Hepatocyte (in vitro differentiated cells): ENCODE results near the gene DIP2C. TPM values are rescaled to one million over a fixed set of nuclear protein-coding genes. Genes with fewer than 3 reads are reported as not detected.

Experiments
- DNase-seq: peaks from one replicate; pipeline ENCODE4 v3.0.0-alpha.2; 2016; ENCODE audit warnings: low spot score
- H2AFZ ChIP-seq: fragments of 200-600 bp; sonication (generic); 2 replicates; pipeline ENCODE4 v1.6.0; 2016; ENCODE audit warnings: antibody characterized with exemption, mild to moderate bottlenecking
- H3K27ac ChIP-seq: fragments of 200-600 bp; sonication (generic); 2 replicates; pipeline ENCODE4 v1.5.1; 2016; ENCODE audit warnings: mild to moderate bottlenecking
- H3K27me3 ChIP-seq: fragments of 200-600 bp; sonication (generic); 2 replicates; pipeline ENCODE4 v1.6.1; 2016
- H3K36me3 ChIP-seq: fragments of 200-600 bp; sonication (generic); replicated peaks from 2 replicates; pipeline ENCODE4 v1.5.1; 2016; ENCODE audit warnings: low read depth; ENCODE audit not compliant: insufficient read depth
- H3K4me1 ChIP-seq: fragments of 200-600 bp; sonication (generic); 2 replicates; pipeline ENCODE4 v1.5.1; 2016; ENCODE audit warnings: mild to moderate bottlenecking, moderate library complexity; ENCODE audit not compliant: insufficient read depth
- H3K4me2 ChIP-seq: fragments of 200-600 bp; sonication (generic); 2 replicates; pipeline ENCODE4 v1.6.0; 2016
- H3K4me3 ChIP-seq: fragments of 200-600 bp; sonication (generic); 2 replicates; pipeline ENCODE4 v1.5.1; 2016; ENCODE audit warnings: mild to moderate bottlenecking
- H3K79me2 ChIP-seq: fragments of 200-600 bp; sonication (generic); 2 replicates; pipeline ENCODE4 v1.6.0; 2017; ENCODE audit warnings: mild to moderate bottlenecking
- H3K9me2 ChIP-seq: fragments of 200-600 bp; sonication (generic); replicated peaks from 2 replicates; pipeline ENCODE4 v1.6.0; 2017; ENCODE audit warnings: mild to moderate bottlenecking; ENCODE audit not compliant: insufficient read depth
- H3K9me3 ChIP-seq: fragments of 200-600 bp; sonication (generic); 2 replicates; pipeline ENCODE4 v1.5.1; 2016; ENCODE audit warnings: low read depth, mild to moderate bottlenecking
- H4K20me1 ChIP-seq: fragments of 200-600 bp; sonication (generic); 2 replicates; pipeline ENCODE4 v1.6.0; 2016; ENCODE audit warnings: mild to moderate bottlenecking; ENCODE audit not compliant: insufficient read depth, poor library complexity, severe bottlenecking
- EZH2 ChIP-seq: fragments of 200-600 bp; sonication (generic); IDR thresholded peaks from 2 replicates; pipeline ENCODE4 v1.6.1; 2016; ENCODE audit warnings: antibody characterized with exemption, mild to moderate bottlenecking, borderline replicate concordance
- EZH2phosphoT487 ChIP-seq: fragments of 200-600 bp; sonication (generic); IDR thresholded peaks from one replicate; pipeline ENCODE4 v1.6.1; 2018; ENCODE audit warnings: antibody characterized with exemption, mild to moderate bottlenecking, low read depth, moderate library complexity; ENCODE audit not compliant: unreplicated experiment, severe bottlenecking
- WGBS: methylation state at CpG from one replicate; pipeline ENCODE4 v1.1.6; 2016; ENCODE audit warnings: low lambda C conversion rate; ENCODE audit errors: missing lambda C conversion rate; 5-methylcytosine and 5-hydroxymethylcytosine counted together
- polyA plus RNA-seq: library from polyadenylated mRNA; unstranded; fragments of >200 nt; fragmentation: Nextera tagmentation; extraction: Ambion mirVana; gene quantifications from 2 replicates; pipeline ENCODE4 v1.2.1, GENCODE V29; 2016
- total RNA-seq: library from RNA; depleted of rRNA; stranded (reverse); fragments of >200 nt; gene quantifications from 2 replicates; pipeline ENCODE4 v1.2.3, GENCODE V29; 2014
- TF ChIP-seq, protein P1 (sequence below): fragments of 200-600 bp; sonication (generic); IDR thresholded peaks from 2 replicates; pipeline ENCODE4 v1.5.1; 2016; ENCODE audit warnings: antibody characterized with exemption, mild to moderate bottlenecking; ENCODE audit not compliant: poor library complexity

DIP2C gene
- total and polyA plus RNA-seq, 2 experiments from 2014 or later, result 11.1 to 12.8 TPM

DNA sequence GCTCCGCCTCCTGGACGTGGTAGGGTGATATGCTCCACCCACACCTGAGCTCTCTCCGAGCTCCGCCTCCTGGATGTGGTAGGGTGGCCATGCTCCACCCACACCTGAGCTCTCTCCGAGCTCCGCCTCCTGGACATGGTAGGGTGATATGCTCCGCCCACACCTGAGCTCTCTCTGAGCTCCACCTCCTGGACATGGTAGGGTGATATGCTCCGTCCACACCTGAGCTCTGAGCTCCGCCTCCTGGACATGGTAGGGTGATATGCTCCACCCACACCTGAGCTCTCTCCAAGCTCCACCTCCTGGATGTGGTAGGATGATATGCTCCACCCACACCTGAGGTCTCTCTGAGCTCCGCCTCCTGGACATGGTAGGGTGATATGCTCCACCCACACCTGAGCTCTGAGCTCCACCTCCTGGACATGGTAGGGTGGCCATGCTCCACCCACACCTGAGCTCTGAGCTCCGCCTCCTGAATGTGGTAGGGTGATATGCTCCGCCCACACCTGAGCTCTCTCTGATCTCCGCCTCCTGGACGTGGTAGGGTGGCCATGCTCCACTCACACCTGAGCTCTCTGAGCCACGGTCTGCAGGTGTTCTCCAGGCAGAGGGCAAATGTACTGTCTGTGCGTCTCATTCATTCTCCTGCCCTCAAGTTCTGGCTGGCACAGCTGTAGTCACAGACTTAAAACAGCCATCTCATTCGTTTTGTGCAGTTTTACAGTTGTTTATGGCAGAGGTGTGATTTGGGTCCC lies 252.4 kb downstream of the DIP2C start:
- Histone ChIP-seq H3K4me1 (no peaks in the 10 kb centered on the region), H3K27ac (no peak overlapping the region), H3K36me3 (no peaks in the 10 kb centered on the region), H3K4me2 (no peak overlapping the region), H3K9me3 (no peaks in the 10 kb centered on the region), H3K9me2 (no peaks in the 10 kb centered on the region), H3K4me3 (no peak overlapping the region), H4K20me1 (no peaks in the 10 kb centered on the region), H3K27me3 (no peaks in the 10 kb centered on the region), H2AFZ (no peak overlapping the region), H3K79me2 (no peaks in the 10 kb centered on the region)
- WGBS, result 98% methylated on average over 15 of the region's 17 CpGs
- no peak for DNase-seq
- TF ChIP-seq EZH2phosphoT487, result no peak
- TF ChIP-seq, protein P1, sequence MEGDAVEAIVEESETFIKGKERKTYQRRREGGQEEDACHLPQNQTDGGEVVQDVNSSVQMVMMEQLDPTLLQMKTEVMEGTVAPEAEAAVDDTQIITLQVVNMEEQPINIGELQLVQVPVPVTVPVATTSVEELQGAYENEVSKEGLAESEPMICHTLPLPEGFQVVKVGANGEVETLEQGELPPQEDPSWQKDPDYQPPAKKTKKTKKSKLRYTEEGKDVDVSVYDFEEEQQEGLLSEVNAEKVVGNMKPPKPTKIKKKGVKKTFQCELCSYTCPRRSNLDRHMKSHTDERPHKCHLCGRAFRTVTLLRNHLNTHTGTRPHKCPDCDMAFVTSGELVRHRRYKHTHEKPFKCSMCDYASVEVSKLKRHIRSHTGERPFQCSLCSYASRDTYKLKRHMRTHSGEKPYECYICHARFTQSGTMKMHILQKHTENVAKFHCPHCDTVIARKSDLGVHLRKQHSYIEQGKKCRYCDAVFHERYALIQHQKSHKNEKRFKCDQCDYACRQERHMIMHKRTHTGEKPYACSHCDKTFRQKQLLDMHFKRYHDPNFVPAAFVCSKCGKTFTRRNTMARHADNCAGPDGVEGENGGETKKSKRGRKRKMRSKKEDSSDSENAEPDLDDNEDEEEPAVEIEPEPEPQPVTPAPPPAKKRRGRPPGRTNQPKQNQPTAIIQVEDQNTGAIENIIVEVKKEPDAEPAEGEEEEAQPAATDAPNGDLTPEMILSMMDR, result no peak
- no peak for TF ChIP-seq EZH2

DNA sequence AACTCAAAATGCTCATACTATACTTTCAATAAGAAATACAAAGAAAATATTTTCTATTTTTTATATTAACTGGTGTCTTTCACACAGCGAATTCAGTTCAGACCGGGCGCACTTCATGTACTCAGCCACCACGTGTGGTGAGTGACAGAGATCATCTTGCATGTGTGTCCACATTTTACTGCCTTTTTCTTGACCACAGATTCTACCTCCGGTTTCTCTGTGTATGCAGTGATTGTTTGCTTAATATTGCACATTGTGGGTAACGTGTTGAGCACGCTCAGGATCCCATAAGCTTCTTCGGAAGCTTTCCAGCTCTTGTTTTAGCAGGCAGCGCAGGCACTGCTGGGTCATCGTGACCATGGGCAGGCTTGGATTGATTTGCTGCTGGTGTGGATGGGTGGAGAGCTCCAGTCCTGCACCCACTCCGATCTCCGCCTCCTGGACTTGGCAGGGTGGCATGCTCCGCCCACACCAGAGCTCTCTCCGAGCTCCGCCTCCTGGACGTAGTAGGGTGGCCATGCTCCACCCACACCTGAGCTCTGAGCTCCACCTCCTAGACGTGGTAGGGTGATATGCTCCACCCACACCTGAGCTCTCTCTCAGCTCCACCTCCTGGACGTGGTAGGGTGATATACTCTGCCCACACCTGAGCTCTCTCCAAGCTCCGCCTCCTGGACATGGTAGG lies 253.3 kb downstream of the DIP2C start:
- no peak overlapping the region for H3K4me3 ChIP-seq
- no peaks in the 10 kb centered on the region for H3K9me2 ChIP-seq
- no peak overlapping the region for H3K4me2 ChIP-seq
- H3K36me3 ChIP-seq, result no peaks in the 10 kb centered on the region
- 95% methylated on average over 19 of the region's 19 CpGs for WGBS
- H3K79me2 ChIP-seq, result no peaks in the 10 kb centered on the region
- no peak overlapping the region for H2AFZ ChIP-seq
- no peaks in the 10 kb centered on the region for H3K27me3 ChIP-seq
- H3K27ac ChIP-seq, result no peak overlapping the region
- no peaks in the 10 kb centered on the region for H4K20me1 ChIP-seq
- no peak for DNase-seq
- no peaks in the 10 kb centered on the region for H3K9me3 ChIP-seq
- no peaks in the 10 kb centered on the region for H3K4me1 ChIP-seq
- TF ChIP-seq EZH2phosphoT487 (no peak), EZH2 (no peak)
- TF ChIP-seq, protein P1, result no peak

DNA sequence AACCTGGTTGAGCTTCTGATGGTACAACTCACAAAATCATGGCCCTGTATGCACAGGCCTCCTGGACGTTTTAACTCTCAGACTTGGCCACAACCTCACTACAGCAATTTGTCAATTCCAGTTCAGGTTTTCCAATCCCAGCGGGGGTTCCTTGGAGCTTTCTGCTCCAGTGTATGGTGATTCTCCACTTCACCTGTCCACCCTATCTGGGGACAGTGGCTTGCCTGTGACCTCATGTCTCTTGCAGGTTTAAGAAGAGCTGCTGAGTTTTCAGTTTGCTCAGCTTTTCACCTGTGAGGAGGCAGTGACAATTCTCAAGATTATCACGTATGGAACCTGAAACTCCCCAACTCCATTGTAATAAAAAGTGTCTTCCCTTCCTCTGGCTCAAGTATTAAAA lies 254.1 kb downstream of the DIP2C start:
- Histone ChIP-seq H3K4me3 (no peak overlapping the region), H3K79me2 (no peaks in the 10 kb centered on the region), H2AFZ (no peak overlapping the region), H3K9me3 (no peaks in the 10 kb centered on the region), H3K27me3 (no peaks in the 10 kb centered on the region), H3K9me2 (no peaks in the 10 kb centered on the region), H3K4me2 (no peak overlapping the region), H3K4me1 (no peaks in the 10 kb centered on the region), H4K20me1 (no peaks in the 10 kb centered on the region), H3K36me3 (no peaks in the 10 kb centered on the region), H3K27ac (no peak overlapping the region)
- DNase-seq, result no peak
- TF ChIP-seq, protein P1, result no peak
- TF ChIP-seq EZH2, result no peak
- no peak for TF ChIP-seq EZH2phosphoT487
- 93% methylated on average over 3 of the region's 3 CpGs for WGBS
